H9 (cell line): ENCODE data around the gene DCUN1D2. TPM values are rescaled to one million over a fixed set of nuclear protein-coding genes. Genes with fewer than 3 reads are reported as not detected.
A peak's percentile ranks its signal among the peaks of the same experiment; 100 is the strongest.

Source experiments
- DNase-seq: peaks from one replicate; pipeline ENCODE4 v3.0.0-alpha.2; 2017
- H2AFZ ChIP-seq: one replicate; pipeline ENCODE4 v1.6.1; 2013; ENCODE audit warnings: mild to moderate bottlenecking, low read length, control low read depth, moderate library complexity
- H2AK5ac ChIP-seq: 2 replicates; pipeline ENCODE4 v1.6.1; 2013; ENCODE audit warnings: low read length, control low read depth, mixed read lengths; ENCODE audit not compliant: insufficient read length
- H2BK120ac ChIP-seq: one replicate; pipeline ENCODE4 v1.6.1; 2013; ENCODE audit warnings: low read depth, mild to moderate bottlenecking, low read length, control low read depth, inconsistent platforms; ENCODE audit not compliant: poor library complexity, severe bottlenecking
- H2BK12ac ChIP-seq: 2 replicates; pipeline ENCODE4 v1.6.1; 2013; ENCODE audit warnings: low read length, control low read depth, mixed read lengths, low read depth; ENCODE audit not compliant: insufficient read length
- H2BK15ac ChIP-seq: 2 replicates; pipeline ENCODE4 v1.6.1; 2013; ENCODE audit warnings: low read depth, low read length, control low read depth
- H2BK20ac ChIP-seq: one replicate; pipeline ENCODE4 v1.6.1; 2013; ENCODE audit warnings: low read depth, mild to moderate bottlenecking, low read length, control low read depth, inconsistent platforms; ENCODE audit not compliant: poor library complexity, severe bottlenecking
- H2BK5ac ChIP-seq: 2 replicates; pipeline ENCODE4 v1.6.1; 2013; ENCODE audit warnings: low read length, control low read depth, mixed read lengths; ENCODE audit not compliant: insufficient read length
- H3K14ac ChIP-seq: 2 replicates; pipeline ENCODE4 v1.6.1; 2013; ENCODE audit warnings: low read length, control low read depth; ENCODE audit not compliant: insufficient read depth
- H3K18ac ChIP-seq: 2 replicates; pipeline ENCODE4 v1.6.1; 2013; ENCODE audit warnings: low read depth, mild to moderate bottlenecking, mixed read lengths, low read length, control low read depth; ENCODE audit not compliant: insufficient read length
- H3K23ac ChIP-seq: 2 replicates; pipeline ENCODE4 v1.6.1; 2013; ENCODE audit warnings: low read length, control low read depth, mixed read lengths, low read depth; ENCODE audit not compliant: insufficient read length
- H3K23me2 ChIP-seq: 2 replicates; pipeline ENCODE4 v1.6.1; 2013; ENCODE audit warnings: low read depth, mild to moderate bottlenecking, mixed read lengths, low read length, control low read depth; ENCODE audit not compliant: insufficient read length, poor library complexity, severe bottlenecking
- H3K27ac ChIP-seq: 2 replicates; pipeline ENCODE4 v1.5.1; 2013; ENCODE audit warnings: low read length, control low read depth, mixed read lengths, low read depth; ENCODE audit not compliant: insufficient read length
- H3K27me3 ChIP-seq: 2 replicates; pipeline ENCODE4 v1.6.1; 2013; ENCODE audit warnings: low read length, control low read depth, inconsistent platforms; ENCODE audit not compliant: insufficient read depth
- H3K4ac ChIP-seq: 2 replicates; pipeline ENCODE4 v1.6.1; 2013; ENCODE audit warnings: low read depth, mild to moderate bottlenecking, control low read depth, inconsistent platforms, low read length, moderate library complexity
- H3K4me1 ChIP-seq: 2 replicates; pipeline ENCODE4 v1.6.1; 2013; ENCODE audit warnings: low read length, control low read depth, inconsistent platforms; ENCODE audit not compliant: insufficient read depth
- H3K4me2 ChIP-seq: 2 replicates; pipeline ENCODE4 v1.6.1; 2013; ENCODE audit warnings: low read length, control low read depth, mixed read lengths; ENCODE audit not compliant: insufficient read length, insufficient read depth
- H3K56ac ChIP-seq: 2 replicates; pipeline ENCODE4 v1.6.1; 2013; ENCODE audit warnings: low read depth, mild to moderate bottlenecking, mixed read lengths, low read length, control low read depth; ENCODE audit not compliant: insufficient read length
- H3K79me1 ChIP-seq: 2 replicates; pipeline ENCODE4 v1.6.1; 2013; ENCODE audit warnings: low read depth, mild to moderate bottlenecking, moderate library complexity, low read length, control low read depth, inconsistent platforms; ENCODE audit not compliant: insufficient read depth, poor library complexity, severe bottlenecking
- H3K79me2 ChIP-seq: 2 replicates; pipeline ENCODE4 v1.6.1; 2013; ENCODE audit warnings: low read length, control low read depth, inconsistent platforms; ENCODE audit not compliant: insufficient read depth
- H3K9ac ChIP-seq: 2 replicates; pipeline ENCODE4 v1.6.1; 2013; ENCODE audit warnings: low read length, control low read depth, mixed read lengths; ENCODE audit not compliant: insufficient read length; ENCODE audit errors: extremely low read depth
- H3K9me3 ChIP-seq: one replicate; pipeline ENCODE4 v1.6.1; 2013; ENCODE audit warnings: low read depth, low read length, inconsistent platforms; ENCODE audit not compliant: control insufficient read depth
- H3T11ph ChIP-seq: one replicate; pipeline ENCODE4 v1.6.1; 2013; ENCODE audit warnings: mild to moderate bottlenecking, low read length, control low read depth, inconsistent platforms
- H4K20me1 ChIP-seq: one replicate; pipeline ENCODE4 v1.6.1; 2013; ENCODE audit not compliant: control insufficient read depth, insufficient read length, insufficient read depth
- H4K5ac ChIP-seq: 2 replicates; pipeline ENCODE4 v1.6.1; 2013; ENCODE audit warnings: low read depth, mild to moderate bottlenecking, mixed read lengths, low read length, control low read depth; ENCODE audit not compliant: insufficient read length
- H4K8ac ChIP-seq: replicated peaks from 2 replicates; pipeline ENCODE4 v1.6.1; 2013; ENCODE audit warnings: low read length, control low read depth, mixed read lengths, low read depth; ENCODE audit not compliant: insufficient read length
- H4K91ac ChIP-seq: 2 replicates; pipeline ENCODE4 v1.6.1; 2013; ENCODE audit warnings: low read depth, mild to moderate bottlenecking, moderate library complexity, mixed read lengths, low read length, control low read depth; ENCODE audit not compliant: insufficient read length
- H3K27ac Mint-ChIP-seq, 3 experiments: 2 replicates in 2 of 3; 3 replicates in 1 of 3; pipeline ENCODE4 v1.8.0; 2020 to 2021; ENCODE audit warnings: mixed read lengths in 3 of 3, mild to moderate bottlenecking in 1 of 3, moderate library complexity in 1 of 3
- H3K27me3 Mint-ChIP-seq: 2 replicates; pipeline ENCODE4 v1.8.0; 2021; ENCODE audit warnings: low read depth, mild to moderate bottlenecking, moderate library complexity, mixed read lengths
- H3K36me3 Mint-ChIP-seq, 3 experiments: 2 replicates in 2 of 3; 3 replicates in 1 of 3; pipeline ENCODE4 v1.8.0; 2020 to 2021; ENCODE audit warnings: low read depth in 3 of 3, mixed read lengths in 3 of 3; ENCODE audit not compliant: insufficient read depth in 1 of 3
- H3K4me1 Mint-ChIP-seq, 2 experiments: 2 replicates each; pipeline ENCODE4 v1.8.0; 2020; ENCODE audit warnings: mixed read lengths in 2 of 2
- H3K4me3 Mint-ChIP-seq, 2 experiments: 2 replicates in 1 of 2; 3 replicates in 1 of 2; pipeline ENCODE4 v1.8.0; 2020 to 2021; ENCODE audit warnings: mild to moderate bottlenecking in 2 of 2, mixed read lengths in 2 of 2, moderate library complexity in 1 of 2
- H3K9me3 Mint-ChIP-seq, 2 experiments: 2 replicates in 1 of 2; 3 replicates in 1 of 2; pipeline ENCODE4 v1.8.0; 2020; ENCODE audit warnings: mild to moderate bottlenecking in 2 of 2, mixed read lengths in 2 of 2, moderate library complexity in 1 of 2
- CTCF ChIP-seq: fragments of 200-600 bp; sonication (generic); conservative IDR thresholded peaks from 3 replicates; pipeline ENCODE4 v1.8.0; 2021; ENCODE audit warnings: antibody characterized with exemption, mild to moderate bottlenecking
- WGBS: extraction: QIAGEN DNeasy Blood & Tissue Kit; methylation state at CpG from one replicate; pipeline ENCODE4 v1.1.7; 2013; ENCODE audit warnings: missing lambda C conversion rate, low lambda C conversion rate, mixed read lengths; ENCODE audit not compliant: insufficient read length; ENCODE audit errors: extremely low coverage; 5-methylcytosine and 5-hydroxymethylcytosine counted together
- total RNA-seq: library from RNA; stranded (reverse); gene quantifications from 2 replicates; pipeline ENCODE4 v1.2.1, GENCODE V29; 2021

The DCUN1D2 gene
- total RNA-seq, 1 experiment from 2014 or later, result 36.8 TPM

DNA sequence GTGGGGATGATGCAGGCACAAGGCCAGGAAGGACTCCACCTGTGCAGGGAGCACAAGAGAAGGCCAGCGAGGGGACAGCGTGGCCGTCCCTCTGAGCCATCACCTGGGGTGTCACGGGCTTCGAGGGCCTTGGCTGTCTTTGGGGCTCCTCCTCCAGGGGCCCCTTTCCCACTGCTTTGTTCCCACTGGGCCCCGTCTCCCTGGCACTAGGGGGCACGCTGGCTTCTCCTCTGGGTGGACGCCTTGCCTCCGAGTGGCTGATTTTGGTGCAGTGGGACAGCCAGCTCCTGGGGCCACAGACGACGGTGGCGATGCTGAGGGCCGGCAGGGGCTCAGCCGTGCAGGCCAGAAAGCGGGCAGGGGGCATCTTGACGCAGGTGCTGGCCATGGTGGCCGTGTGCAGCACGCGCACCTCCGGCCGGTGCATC is 83.4 kb downstream of the DCUN1D2 start:
- Mint-ChIP-seq H3K9me3 (no peaks in the 10 kb centered on the region), H3K36me3 (no peaks in the 10 kb centered on the region; a peak in 2 of 7 replicates), H3K27ac (no peak overlapping the region), H3K4me1 (no peaks in the 10 kb centered on the region), H3K4me3 (no peak overlapping the region), H3K27me3 (peaks cover 4% of the 10 kb centered on the region)
- Histone ChIP-seq H3K4me2 (no peak overlapping the region), H3K79me2 (no peaks in the 10 kb centered on the region), H2AFZ (no peak overlapping the region), H3K27ac (no peak overlapping the region), H2BK15ac (no peak overlapping the region), H2BK120ac (no peak overlapping the region), H3K18ac (no peak overlapping the region), H4K8ac (no peak overlapping the region), H4K20me1 (no peaks in the 10 kb centered on the region), H2BK20ac (no peak overlapping the region), H3K27me3 (no peaks in the 10 kb centered on the region), H2AK5ac (no peak overlapping the region), H3K23me2 (peaks cover 2% of the 10 kb centered on the region), H4K5ac (no peak overlapping the region), H3K14ac (no peak overlapping the region; the same call in 1 of the 2 replicates), H3K56ac (no peak overlapping the region), H3T11ph (no peak overlapping the region), H3K4me1 (no peaks in the 10 kb centered on the region), H3K9ac (no peak overlapping the region), H4K91ac (no peak overlapping the region), H3K9me3 (no peaks in the 10 kb centered on the region), H3K79me1 (no peaks in the 10 kb centered on the region), H2BK12ac (no peak overlapping the region), H3K4ac (no peak overlapping the region), H3K23ac (no peak overlapping the region), H2BK5ac (no peak overlapping the region)
- DNase-seq, result peak; percentile 24
- TF ChIP-seq CTCF, result no peak
- WGBS, result no CpG with 5 or more reads among the region's 21 CpGs
